Left lung (tissue), 10 donors: ENCODE data around the gene HPSE2. TPM values are rescaled to one million over a fixed set of nuclear protein-coding genes. Genes with fewer than 3 reads are reported as not detected.

Source experiments
- ATAC-seq: fragments of 200-7000 bp; cut with Tn5 transposase; one replicate; pipeline ENCODE4 v1.9.1; 2020; ENCODE audit warnings: moderate library complexity
- DNase-seq, 4 donors: peaks; one replicate each; pipeline ENCODE4 v3.0.0-alpha.2; 2013 to 2020
- H3K27ac ChIP-seq, 2 donors: fragments of 200-600 bp; sonication (generic) in 1 of 2; one replicate each; pipeline versions ENCODE4 v1.5.0 to v1.8.0; 2020 to 2021
- H3K27me3 ChIP-seq, 2 donors: fragments of 200-600 bp; sonication (generic) in 1 of 2; one replicate each; pipeline versions ENCODE4 v1.5.0 to v1.8.0; 2020 to 2021
- H3K36me3 ChIP-seq, 2 donors: fragments of 200-600 bp; sonication (generic) in 1 of 2; one replicate each; pipeline versions ENCODE4 v1.5.0 to v1.8.0; 2020 to 2021
- H3K4me1 ChIP-seq, 2 donors: fragments of 200-600 bp; one replicate each; pipeline ENCODE4 v1.8.0; 2021
- H3K4me3 ChIP-seq, 2 donors: fragments of 200-600 bp; sonication (generic) in 1 of 2; one replicate each; pipeline versions ENCODE4 v1.5.0 to v1.8.0; 2020 to 2021; ENCODE audit warnings: mild to moderate bottlenecking in 1 of 2
- H3K9me3 ChIP-seq, 2 donors: fragments of 200-600 bp; sonication (generic) in 1 of 2; one replicate each; pipeline versions ENCODE4 v1.5.0 to v1.8.0; 2020 to 2021
- CTCF ChIP-seq, 2 donors: fragments of 200-600 bp; sonication (generic) in 1 of 2; IDR thresholded peaks; one replicate each; pipeline versions ENCODE4 v1.5.0 to v1.8.0; 2021; ENCODE audit warnings: antibody characterized with exemption in 2 of 2
- intact Hi-C, 2 donors: fragments of 100-400 bp; cut with DNase I; formaldehyde crosslinking; loops; one replicate each; pipeline versions ENCODE4 v1.11.2 to v1.14.2; 2022
- polyA plus RNA-seq, 6 donors: library from polyadenylated mRNA; unstranded; fragments of 120-200 nt; gene quantifications; one replicate each; pipeline ENCODE4 v1.2.1, GENCODE V29; 2013; ENCODE audit not compliant: insufficient read length in 6 of 6
- total RNA-seq, 2 donors: library from RNA; stranded (reverse); fragmentation: NEBNext Ultra II Directional; extraction: Animal tissue kit (Norgen Biotek cat#: 25700); gene quantifications; one replicate each; pipeline ENCODE4 v1.2.1, GENCODE V29; 2021
- donor health status: DM: no; HTN: yes; CAD: no.
- donor health status: DM: no; HTN: no; CAD: no.

The HPSE2 gene
- total and polyA plus RNA-seq, 8 donors, result 0.50 to 20.4 (median 12.1) TPM

GRCh38 chr10:98487649-98488048, 748.0 kb downstream of the HPSE2 start:
- Histone ChIP-seq H3K27ac (no peak overlapping the region), H3K4me1 (no peaks in the 10 kb centered on the region), H3K4me3 (no peak overlapping the region), H3K36me3 (no peaks in the 10 kb centered on the region), H3K27me3 (no peaks in the 10 kb centered on the region), H3K9me3 (no peaks in the 10 kb centered on the region)
- intact Hi-C loops, result no loop called here
- DNase-seq (no peak), ATAC-seq (no peak)
- TF ChIP-seq CTCF (IDR thresholded peaks at IDR 0.05), result no peak

- Histone ChIP-seq H3K9me3 (no peaks in the 10 kb centered on the region), H3K27ac (no peak overlapping the region), H3K4me1 (no peaks in the 10 kb centered on the region), H3K4me3 (no peak overlapping the region), H3K27me3 (no peaks in the 10 kb centered on the region), H3K36me3 (no peaks in the 10 kb centered on the region)
- no peak for TF ChIP-seq CTCF (IDR thresholded peaks at IDR 0.05)
- intact Hi-C loops, result no loop called here
- DNase-seq (no peak), ATAC-seq (no peak)
Observed at GRCh38 chr10:98486421-98486820, 749.2 kb downstream of the HPSE2 start.

GRCh38 chr10:98485959-98486358, 749.7 kb downstream of the HPSE2 start:
- Histone ChIP-seq H3K4me1 (no peaks in the 10 kb centered on the region), H3K4me3 (no peak overlapping the region), H3K36me3 (no peaks in the 10 kb centered on the region), H3K27ac (no peak overlapping the region), H3K9me3 (no peaks in the 10 kb centered on the region), H3K27me3 (no peaks in the 10 kb centered on the region)
- no peak for TF ChIP-seq CTCF (IDR thresholded peaks at IDR 0.05)
- intact Hi-C loops, result no loop called here
- DNase-seq, result no peak
- ATAC-seq, result no peak

- no peak for TF ChIP-seq CTCF (IDR thresholded peaks at IDR 0.05)
- intact Hi-C loops, result no loop called here
- Histone ChIP-seq H3K4me3 (no peak overlapping the region), H3K27me3 (no peaks in the 10 kb centered on the region), H3K4me1 (no peaks in the 10 kb centered on the region), H3K27ac (no peak overlapping the region), H3K36me3 (no peaks in the 10 kb centered on the region), H3K9me3 (no peaks in the 10 kb centered on the region)
- DNase-seq (no peak), ATAC-seq (no peak)
Observed at GRCh38 chr10:98483658-98484057, 752.0 kb downstream of the HPSE2 start.

GRCh38 chr10:98482096-98482495, 753.6 kb downstream of the HPSE2 start:
- DNase-seq, result no peak
- intact Hi-C loops, result no loop called here
- no peak overlapping the region for H3K4me3 ChIP-seq

More at GRCh38 chr10:98482096-98482495, 753.6 kb downstream of the HPSE2 start:
- no peaks in the 10 kb centered on the region for H3K27me3 ChIP-seq
- no peaks in the 10 kb centered on the region for H3K36me3 ChIP-seq
- H3K4me1 ChIP-seq, result no peaks in the 10 kb centered on the region
- no peak for ATAC-seq
- no peaks in the 10 kb centered on the region for H3K9me3 ChIP-seq
- no peak overlapping the region for H3K27ac ChIP-seq
- no peak for TF ChIP-seq CTCF (IDR thresholded peaks at IDR 0.05)
